OCI-LY7 (cell line): ENCODE measurements around the gene MRPL42.

ENCODE experiments used
- CTCF ChIP-seq: fragments of 200-600 bp; sonication (generic); conservative IDR thresholded peaks from 2 replicates; pipeline ENCODE4 v1.5.1; 2014; ENCODE audit warnings: mild to moderate bottlenecking, antibody characterized with exemption, low read length, moderate library complexity, mixed read lengths
- EZH2phosphoT487 ChIP-seq: fragments of 200-600 bp; sonication (generic); IDR thresholded peaks from 2 replicates; pipeline ENCODE4 v1.6.1; 2018; ENCODE audit warnings: low read depth, borderline replicate concordance, mild to moderate bottlenecking, mixed run types, antibody characterized with exemption, low read length, moderate library complexity, mixed read lengths

GRCh38 chr12:93519859-93520258 is 52.5 kb downstream of the MRPL42 start:
- no peak for TF ChIP-seq CTCF
- TF ChIP-seq EZH2phosphoT487: no peak
